Duodenal mucosa (tissue), 2 donors: ENCODE measurements around the gene CYP3A4.
"Not testable (repeated sequence)": the region's sequence is repeated elsewhere in the genome, so short reads cannot be mapped to it uniquely, and the experiment has no call there.

Experiments used
- H3K27ac ChIP-seq: one replicate; pipeline ENCODE4 v1.7.0; 2013; ENCODE audit warnings: low read depth, low read length
- H3K27me3 ChIP-seq, 2 donors: one replicate each; pipeline ENCODE4 v1.7.0; 2013; ENCODE audit warnings: low read length in 2 of 2, control low read depth in 1 of 2; ENCODE audit not compliant: insufficient read depth in 2 of 2, control insufficient read depth in 1 of 2
- H3K36me3 ChIP-seq, 2 donors: one replicate each; pipeline ENCODE4 v1.7.0; 2013; ENCODE audit warnings: low read length in 2 of 2, control low read depth in 1 of 2; ENCODE audit not compliant: insufficient read depth in 2 of 2, control insufficient read depth in 1 of 2
- H3K4me1 ChIP-seq, 2 donors: one replicate each; pipeline ENCODE4 v1.7.0; 2013; ENCODE audit warnings: low read length in 2 of 2, control low read depth in 1 of 2; ENCODE audit not compliant: insufficient read depth in 2 of 2, control insufficient read depth in 1 of 2
- H3K4me3 ChIP-seq, 2 donors: one replicate each; pipeline ENCODE4 v1.7.0; 2013; ENCODE audit warnings: low read length in 2 of 2, low read depth in 1 of 2
- H3K9ac ChIP-seq, 2 donors: one replicate each; pipeline ENCODE4 v1.7.0; 2013; ENCODE audit warnings: low read length in 2 of 2, low read depth in 1 of 2
- H3K9me3 ChIP-seq, 2 donors: one replicate each; pipeline ENCODE4 v1.7.0; 2013; ENCODE audit warnings: low read length in 2 of 2, control low read depth in 1 of 2; ENCODE audit not compliant: control insufficient read depth in 1 of 2

Gene CYP3A4

GRCh38 chr7:99822731-99823718 is 39.0 kb upstream of the CYP3A4 start:
- H3K27ac ChIP-seq = no peak overlapping the region
- H3K4me3 ChIP-seq = no peak overlapping the region
- H3K36me3 ChIP-seq = no peaks in the 10 kb centered on the region
- H3K27me3 ChIP-seq = no peaks in the 10 kb centered on the region
- H3K9me3 ChIP-seq = no peaks in the 10 kb centered on the region
- peaks cover 18 to 23% of the 10 kb centered on the region in 2 donors for H3K4me1 ChIP-seq
- no peak overlapping the region for H3K9ac ChIP-seq

- Histone ChIP-seq H3K9ac (no peak overlapping the region), H3K9me3 (no peaks in the 10 kb centered on the region), H3K4me1 (peaks cover 11% of the 10 kb centered on the region in 2 donors), H3K27me3 (no peaks in the 10 kb centered on the region), H3K27ac (no peak overlapping the region), H3K4me3 (no peak overlapping the region), H3K36me3 (no peaks in the 10 kb centered on the region)
Measured at GRCh38 chr7:99820408-99821027, 36.5 kb upstream of the CYP3A4 start.

GRCh38 chr7:99808766-99809165 is 24.8 kb upstream of the CYP3A4 start:
- no peak overlapping the region for H3K4me3 ChIP-seq
- no peaks in the 10 kb centered on the region for H3K9me3 ChIP-seq
- no peaks in the 10 kb centered on the region for H3K36me3 ChIP-seq
- no peak overlapping the region for H3K27ac ChIP-seq
- no peak overlapping the region for H3K9ac ChIP-seq
- H3K4me1 ChIP-seq = no peaks in the 10 kb centered on the region
- H3K27me3 ChIP-seq = no peaks in the 10 kb centered on the region

- Histone ChIP-seq H3K27me3 (no peaks in the 10 kb centered on the region), H3K9me3 (no peaks in the 10 kb centered on the region), H3K36me3 (no peaks in the 10 kb centered on the region), H3K9ac (no peak overlapping the region), H3K27ac (no peak overlapping the region), H3K4me1 (no peaks in the 10 kb centered on the region), H3K4me3 (no peak overlapping the region)
Measured at GRCh38 chr7:99806839-99807478, 23.0 kb upstream of the CYP3A4 start.

GRCh38 chr7:99805641-99806040 is 21.7 kb upstream of the CYP3A4 start:
- no peaks in the 10 kb centered on the region for H3K9me3 ChIP-seq
- no peak overlapping the region for H3K4me3 ChIP-seq
- no peaks in the 10 kb centered on the region for H3K4me1 ChIP-seq
- no peak overlapping the region for H3K9ac ChIP-seq
- H3K27me3 ChIP-seq = no peaks in the 10 kb centered on the region
- no peaks in the 10 kb centered on the region for H3K36me3 ChIP-seq
- no peak overlapping the region for H3K27ac ChIP-seq

- not testable (repeated sequence) for H3K4me3 ChIP-seq, H3K9ac ChIP-seq, H3K36me3 ChIP-seq, H3K4me1 ChIP-seq, H3K27me3 ChIP-seq, H3K9me3 ChIP-seq, H3K27ac ChIP-seq
Measured at GRCh38 chr7:99803118-99803517, 19.1 kb upstream of the CYP3A4 start.

GRCh38 chr7:99801407-99801806 is 17.4 kb upstream of the CYP3A4 start:
- H3K27ac ChIP-seq, H3K9ac ChIP-seq, H3K27me3 ChIP-seq, H3K4me1 ChIP-seq, H3K9me3 ChIP-seq, H3K36me3 ChIP-seq, H3K4me3 ChIP-seq: not testable (repeated sequence)

GRCh38 chr7:99798972-99799371 is 15.0 kb upstream of the CYP3A4 start:
- H3K9ac ChIP-seq = no peak overlapping the region
- H3K4me1 ChIP-seq = peaks cover 9 to 10% of the 10 kb centered on the region in 2 donors
- no peak overlapping the region for H3K4me3 ChIP-seq
- H3K36me3 ChIP-seq = no peaks in the 10 kb centered on the region
- no peaks in the 10 kb centered on the region for H3K27me3 ChIP-seq
- no peak overlapping the region for H3K27ac ChIP-seq
- H3K9me3 ChIP-seq = no peaks in the 10 kb centered on the region

GRCh38 chr7:99795864-99796263 is 11.9 kb upstream of the CYP3A4 start:
- peaks cover 22 to 23% of the 10 kb centered on the region in 2 donors for H3K4me1 ChIP-seq
- H3K27me3 ChIP-seq, H3K27ac ChIP-seq, H3K4me3 ChIP-seq, H3K36me3 ChIP-seq, H3K9ac ChIP-seq, H3K9me3 ChIP-seq: not testable (repeated sequence)
